Left lung (tissue), 10 donors: Measurements from ENCODE around the gene SPINK1. TPM values are rescaled to one million over a fixed set of nuclear protein-coding genes. Genes with fewer than 3 reads are reported as not detected.

ENCODE experiments used
- ATAC-seq: fragments of 200-7000 bp; cut with Tn5 transposase; one replicate; pipeline ENCODE4 v1.9.1; 2020; ENCODE audit warnings: moderate library complexity
- DNase-seq, 4 donors: peaks; one replicate each; pipeline ENCODE4 v3.0.0-alpha.2; 2013 to 2020
- H3K27ac ChIP-seq, 2 donors: fragments of 200-600 bp; sonication (generic) in 1 of 2; one replicate each; pipeline versions ENCODE4 v1.5.0 to v1.8.0; 2020 to 2021
- H3K27me3 ChIP-seq, 2 donors: fragments of 200-600 bp; sonication (generic) in 1 of 2; one replicate each; pipeline versions ENCODE4 v1.5.0 to v1.8.0; 2020 to 2021
- H3K36me3 ChIP-seq, 2 donors: fragments of 200-600 bp; sonication (generic) in 1 of 2; one replicate each; pipeline versions ENCODE4 v1.5.0 to v1.8.0; 2020 to 2021
- H3K4me1 ChIP-seq, 2 donors: fragments of 200-600 bp; one replicate each; pipeline ENCODE4 v1.8.0; 2021
- H3K4me3 ChIP-seq, 2 donors: fragments of 200-600 bp; sonication (generic) in 1 of 2; one replicate each; pipeline versions ENCODE4 v1.5.0 to v1.8.0; 2020 to 2021; ENCODE audit warnings: mild to moderate bottlenecking in 1 of 2
- H3K9me3 ChIP-seq, 2 donors: fragments of 200-600 bp; sonication (generic) in 1 of 2; one replicate each; pipeline versions ENCODE4 v1.5.0 to v1.8.0; 2020 to 2021
- CTCF ChIP-seq, 2 donors: fragments of 200-600 bp; sonication (generic) in 1 of 2; IDR thresholded peaks; one replicate each; pipeline versions ENCODE4 v1.5.0 to v1.8.0; 2021; ENCODE audit warnings: antibody characterized with exemption in 2 of 2
- intact Hi-C, 2 donors: fragments of 100-400 bp; cut with DNase I; formaldehyde crosslinking; loops; one replicate each; pipeline versions ENCODE4 v1.11.2 to v1.14.2; 2022
- polyA plus RNA-seq, 6 donors: library from polyadenylated mRNA; unstranded; fragments of 120-200 nt; gene quantifications; one replicate each; pipeline ENCODE4 v1.2.1, GENCODE V29; 2013; ENCODE audit not compliant: insufficient read length in 6 of 6
- total RNA-seq, 2 donors: library from RNA; stranded (reverse); fragmentation: NEBNext Ultra II Directional; extraction: Animal tissue kit (Norgen Biotek cat#: 25700); gene quantifications; one replicate each; pipeline ENCODE4 v1.2.1, GENCODE V29; 2021
- donor health status: DM: no; HTN: yes; CAD: no.
- donor health status: DM: no; HTN: no; CAD: no.

The SPINK1 gene
- total and polyA plus RNA-seq, 8 donors, result 0.61 to 74.5 (median 1.4) TPM

GRCh38 chr5:147869112-147869511 is 37.6 kb upstream of the SPINK1 start:
- intact Hi-C loops, result no loop called here
- Histone ChIP-seq H3K9me3 (no peaks in the 10 kb centered on the region), H3K4me3 (no peak overlapping the region), H3K36me3 (no peaks in the 10 kb centered on the region), H3K27me3 (no peaks in the 10 kb centered on the region), H3K4me1 (no peaks in the 10 kb centered on the region), H3K27ac (no peak overlapping the region)
- ATAC-seq, result no peak
- no peak for TF ChIP-seq CTCF (IDR thresholded peaks at IDR 0.05)
- no peak for DNase-seq

- H3K27ac ChIP-seq, result no peak overlapping the region
- no peaks in the 10 kb centered on the region for H3K4me1 ChIP-seq
- intact Hi-C loops, result no loop called here
- no peak for TF ChIP-seq CTCF (IDR thresholded peaks at IDR 0.05)
- DNase-seq, result peak in 2 of 4 donors; percentile 12 to 41
- no peaks in the 10 kb centered on the region for H3K27me3 ChIP-seq
- H3K4me3 ChIP-seq, result no peak overlapping the region
- no peaks in the 10 kb centered on the region for H3K9me3 ChIP-seq
- no peaks in the 10 kb centered on the region for H3K36me3 ChIP-seq
- ATAC-seq, result no peak
These were observed 32.1 kb upstream of the SPINK1 start for GRCh38 chr5:147863454-147864158.

DNA sequence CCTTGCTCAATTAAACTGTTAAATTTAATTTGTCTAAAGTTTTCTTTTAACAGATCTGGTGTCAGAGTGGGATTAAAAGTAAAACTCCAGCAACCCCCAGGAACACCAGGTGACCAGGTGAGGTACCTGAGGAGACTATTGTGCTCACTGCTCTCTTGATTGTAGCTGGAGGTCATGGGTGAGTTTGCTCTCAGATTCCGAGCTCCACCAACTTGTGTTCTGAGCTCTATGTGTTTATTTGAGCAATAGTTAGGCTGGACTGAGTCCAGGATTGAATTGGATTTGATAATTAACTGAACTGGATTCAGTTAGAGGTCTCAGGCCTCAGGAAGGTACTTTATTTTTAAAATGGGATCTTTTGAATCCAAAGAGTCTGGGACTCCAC is 29.2 kb upstream of the SPINK1 start:
- Histone ChIP-seq H3K27me3 (no peaks in the 10 kb centered on the region), H3K9me3 (no peaks in the 10 kb centered on the region), H3K36me3 (no peaks in the 10 kb centered on the region), H3K27ac (no peak overlapping the region), H3K4me1 (no peaks in the 10 kb centered on the region), H3K4me3 (no peak overlapping the region)
- DNase-seq, result no peak
- ATAC-seq, result no peak
- TF ChIP-seq CTCF (IDR thresholded peaks at IDR 0.05), result no peak
- intact Hi-C loops, result no loop called here

GRCh38 chr5:147859962-147860640 is 28.6 kb upstream of the SPINK1 start:
- Histone ChIP-seq H3K4me3 (no peak overlapping the region), H3K36me3 (no peaks in the 10 kb centered on the region), H3K27me3 (no peaks in the 10 kb centered on the region), H3K4me1 (no peaks in the 10 kb centered on the region), H3K9me3 (no peaks in the 10 kb centered on the region), H3K27ac (no peak overlapping the region)
- DNase-seq (no peak), ATAC-seq (no peak)
- intact Hi-C loops, result no loop called here
- TF ChIP-seq CTCF (IDR thresholded peaks at IDR 0.05), result no peak

DNA sequence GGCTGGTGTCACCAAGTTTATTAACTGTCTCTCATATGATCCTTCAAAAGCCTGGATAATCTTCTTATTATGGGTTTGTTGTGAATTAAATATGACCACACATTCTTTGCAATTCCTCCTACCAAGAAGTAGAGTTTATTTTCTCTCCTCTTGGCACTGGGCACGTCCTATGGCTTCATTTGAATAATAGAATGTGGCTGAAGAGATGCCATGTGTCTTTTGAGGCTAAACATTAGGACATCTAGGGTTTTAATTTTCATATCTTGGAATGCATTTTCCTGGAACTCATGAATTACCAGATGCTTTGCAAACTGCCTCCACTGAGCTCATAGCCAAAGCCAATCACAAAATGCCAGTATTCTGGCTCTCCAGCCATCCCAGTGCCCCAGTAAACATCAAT is 27.1 kb upstream of the SPINK1 start:
- Histone ChIP-seq H3K4me3 (no peak overlapping the region), H3K9me3 (no peaks in the 10 kb centered on the region), H3K27ac (no peak overlapping the region), H3K27me3 (no peaks in the 10 kb centered on the region), H3K36me3 (no peaks in the 10 kb centered on the region), H3K4me1 (no peaks in the 10 kb centered on the region)
- intact Hi-C loops, result no loop called here
- ATAC-seq (no peak), DNase-seq (no peak)
- TF ChIP-seq CTCF (IDR thresholded peaks at IDR 0.05), result no peak
